K562 (cell line): ENCODE measurements around the gene DCTN5. TPM values are rescaled to one million over a fixed set of nuclear protein-coding genes. Genes with fewer than 3 reads are reported as not detected.

Experiments
- ARID1B ChIP-seq: fragments of 450-650 bp; IDR thresholded peaks from 2 replicates; pipeline ENCODE4 v1.6.1; 2016; ENCODE audit warnings: antibody characterized with exemption, mild to moderate bottlenecking, inconsistent platforms
- ATF7 ChIP-seq: fragments of 450-650 bp; IDR thresholded peaks from 2 replicates; pipeline ENCODE4 v1.7.1; 2014; ENCODE audit warnings: mild to moderate bottlenecking, moderate library complexity
- CCAR2 ChIP-seq: fragments of 200-400 bp; formaldehyde crosslinking; IDR thresholded peaks from 2 replicates; pipeline ENCODE4 v1.6.1; 2017; ENCODE audit warnings: mild to moderate bottlenecking, low read depth, low read length
- DLX4 ChIP-seq: fragments of 250-450 bp; sonication (Bioruptor Pico); IDR thresholded peaks from 2 replicates; pipeline ENCODE4 v1.6.1; 2021; ENCODE audit warnings: mild to moderate bottlenecking
- ILF3 ChIP-seq: fragments of 450-650 bp; IDR thresholded peaks from 2 replicates; pipeline ENCODE4 v1.6.1; 2018; ENCODE audit warnings: antibody characterized with exemption, mild to moderate bottlenecking, moderate library complexity, borderline replicate concordance
- KAT7 ChIP-seq: sonication (generic); formaldehyde crosslinking; IDR thresholded peaks from 2 replicates; pipeline ENCODE4 v1.8.0; 2022; ENCODE audit warnings: missing genetic modification reagents, mild to moderate bottlenecking, borderline replicate concordance
- LCOR ChIP-seq: sonication (generic); formaldehyde crosslinking; IDR thresholded peaks from 2 replicates; pipeline ENCODE4 v1.8.0; 2022; ENCODE audit warnings: mild to moderate bottlenecking, missing genetic modification reagents
- MECOM ChIP-seq: fragments of 250-450 bp; sonication (Bioruptor Pico); IDR thresholded peaks from 2 replicates; pipeline ENCODE4 v1.8.0; 2022; ENCODE audit warnings: inconsistent platforms
- PHF20 ChIP-seq: fragments of 450-650 bp; IDR thresholded peaks from 2 replicates; pipeline ENCODE4 v1.6.1; 2018; ENCODE audit not compliant: partially characterized antibody
- PRDM10 ChIP-seq: fragments of 450-650 bp; IDR thresholded peaks from 2 replicates; pipeline ENCODE4 v1.6.1; 2018; ENCODE audit not compliant: partially characterized antibody
- SMAD4 ChIP-seq: fragments of 250-450 bp; sonication (Bioruptor Pico); conservative IDR thresholded peaks from 2 replicates; pipeline ENCODE4 v1.8.0; 2021; ENCODE audit warnings: inconsistent platforms, mild to moderate bottlenecking, moderate library complexity
- THRA ChIP-seq: fragments of 450-650 bp; IDR thresholded peaks from 2 replicates; pipeline ENCODE4 v1.6.1; 2017; ENCODE audit warnings: mild to moderate bottlenecking, moderate library complexity
- ZBTB9 ChIP-seq: fragments of 450-650 bp; formaldehyde crosslinking; IDR thresholded peaks from 2 replicates; pipeline ENCODE4 v1.4.0; 2020; ENCODE audit warnings: mild to moderate bottlenecking, moderate library complexity
- ZNF449 ChIP-seq: fragments of 250-450 bp; sonication (Bioruptor Pico); IDR thresholded peaks from 2 replicates; pipeline ENCODE4 v1.8.0; 2022; ENCODE audit warnings: moderate library complexity, mild to moderate bottlenecking, inconsistent platforms
- ZNF75A ChIP-seq: fragments of 450-650 bp; formaldehyde crosslinking; IDR thresholded peaks from 2 replicates; pipeline ENCODE4 v1.4.0; 2020; ENCODE audit warnings: mild to moderate bottlenecking
- polyA plus RNA-seq, 8 experiments: library from polyadenylated mRNA; depleted of rRNA in 4 of 8; stranded (reverse) in 5 of 8; unstranded in 3 of 8; fragments of >200 nt; fragmentation: Nextera tagmentation in 2 of 8; fragmentation: Illumina TruSeq in 1 of 8; extraction: Ambion mirVana in 2 of 8; extraction: Trizol in 1 of 8; gene quantifications; 2 replicates each; pipeline versions ENCODE4 v1.2.1 to v1.2.3, GENCODE V29; 2011 to 2014; ENCODE audit warnings: inconsistent platforms in 1 of 8, missing spikeins in 1 of 8
- total RNA-seq, 7 experiments: library from RNA; depleted of rRNA in 6 of 7; stranded (reverse); fragments of >200 nt in 6 of 7; fragmentation: Illumina TruSeq in 2 of 7; extraction: Trizol in 2 of 7; gene quantifications; 2 replicates each; pipeline versions ENCODE4 v1.2.1 to v1.2.3, GENCODE V29; 2011 to 2021; ENCODE audit warnings: low replicate concordance in 1 of 7
- TF ChIP-seq, protein P1 (sequence below): sonication (generic); formaldehyde crosslinking; IDR thresholded peaks from 2 replicates; pipeline ENCODE4 v1.9.0; 2022; ENCODE audit warnings: mild to moderate bottlenecking, missing genetic modification reagents
- TF ChIP-seq, protein P2 (sequence below): fragments of 450-650 bp; conservative IDR thresholded peaks from 2 replicates; pipeline ENCODE4 v1.6.1; 2016; ENCODE audit warnings: missing genetic modification characterization, low read depth, mild to moderate bottlenecking, missing compliant biosample characterization, moderate library complexity

Gene DCTN5
- total and polyA plus RNA-seq, 9 of the 15 experiments (the other 6 are each of a cell fraction or from before 2014, with no cell fraction given): 35.8 to 149 (median 75.9) TPM

GRCh38 chr16:23595951-23596720 is 45.1 kb upstream of the DCTN5 start, which contains the start of gene NDUFAB1 (continued):
- TF ChIP-seq ILF3 (no peak; the same call in 1 of the 2 replicates), ZBTB9 (CRISPR knock-in tag) (0 out of 2 replicates have a peak, but pooled peaks have one; percentile 28), KAT7 (CRISPR knock-in tag) (peak; percentile 10; the same call in 1 of the 2 replicates), PHF20 (peak; percentile 85), ZNF449 (CRISPR knock-in tag) (no peak), PRDM10 (no peak), DLX4 (CRISPR knock-in tag) (no peak), ATF7 (peak; percentile 79), ARID1B (no peak), ZNF75A (CRISPR knock-in tag) (no peak), SMAD4 (CRISPR knock-in tag) (peak; percentile 85), THRA (no peak), CCAR2 (no peak), MECOM (CRISPR knock-in tag) (no peak), LCOR (CRISPR knock-in tag) (no peak; the same call in 1 of the 2 replicates)
- TF ChIP-seq, protein P1, sequence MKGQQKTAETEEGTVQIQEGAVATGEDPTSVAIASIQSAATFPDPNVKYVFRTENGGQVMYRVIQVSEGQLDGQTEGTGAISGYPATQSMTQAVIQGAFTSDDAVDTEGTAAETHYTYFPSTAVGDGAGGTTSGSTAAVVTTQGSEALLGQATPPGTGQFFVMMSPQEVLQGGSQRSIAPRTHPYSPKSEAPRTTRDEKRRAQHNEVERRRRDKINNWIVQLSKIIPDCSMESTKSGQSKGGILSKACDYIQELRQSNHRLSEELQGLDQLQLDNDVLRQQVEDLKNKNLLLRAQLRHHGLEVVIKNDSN (CRISPR knock-in tag): peak; percentile 13; the same call in 1 of the 2 replicates
- TF ChIP-seq, protein P2, sequence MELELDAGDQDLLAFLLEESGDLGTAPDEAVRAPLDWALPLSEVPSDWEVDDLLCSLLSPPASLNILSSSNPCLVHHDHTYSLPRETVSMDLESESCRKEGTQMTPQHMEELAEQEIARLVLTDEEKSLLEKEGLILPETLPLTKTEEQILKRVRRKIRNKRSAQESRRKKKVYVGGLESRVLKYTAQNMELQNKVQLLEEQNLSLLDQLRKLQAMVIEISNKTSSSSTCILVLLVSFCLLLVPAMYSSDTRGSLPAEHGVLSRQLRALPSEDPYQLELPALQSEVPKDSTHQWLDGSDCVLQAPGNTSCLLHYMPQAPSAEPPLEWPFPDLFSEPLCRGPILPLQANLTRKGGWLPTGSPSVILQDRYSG (tag): no peak
